ENCODE data around the gene REG1B.

REG1B gene, protein sequence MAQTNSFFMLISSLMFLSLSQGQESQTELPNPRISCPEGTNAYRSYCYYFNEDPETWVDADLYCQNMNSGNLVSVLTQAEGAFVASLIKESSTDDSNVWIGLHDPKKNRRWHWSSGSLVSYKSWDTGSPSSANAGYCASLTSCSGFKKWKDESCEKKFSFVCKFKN

GRCh38 chr2:79087785-79088364 is at the start of gene REG1B:
TSS of gene REG1B (minus strand) at chr2:79087993. CDS start at chr2:79087612, 381 bp downstream.
- TF ChIP-seq, protein P1, sequence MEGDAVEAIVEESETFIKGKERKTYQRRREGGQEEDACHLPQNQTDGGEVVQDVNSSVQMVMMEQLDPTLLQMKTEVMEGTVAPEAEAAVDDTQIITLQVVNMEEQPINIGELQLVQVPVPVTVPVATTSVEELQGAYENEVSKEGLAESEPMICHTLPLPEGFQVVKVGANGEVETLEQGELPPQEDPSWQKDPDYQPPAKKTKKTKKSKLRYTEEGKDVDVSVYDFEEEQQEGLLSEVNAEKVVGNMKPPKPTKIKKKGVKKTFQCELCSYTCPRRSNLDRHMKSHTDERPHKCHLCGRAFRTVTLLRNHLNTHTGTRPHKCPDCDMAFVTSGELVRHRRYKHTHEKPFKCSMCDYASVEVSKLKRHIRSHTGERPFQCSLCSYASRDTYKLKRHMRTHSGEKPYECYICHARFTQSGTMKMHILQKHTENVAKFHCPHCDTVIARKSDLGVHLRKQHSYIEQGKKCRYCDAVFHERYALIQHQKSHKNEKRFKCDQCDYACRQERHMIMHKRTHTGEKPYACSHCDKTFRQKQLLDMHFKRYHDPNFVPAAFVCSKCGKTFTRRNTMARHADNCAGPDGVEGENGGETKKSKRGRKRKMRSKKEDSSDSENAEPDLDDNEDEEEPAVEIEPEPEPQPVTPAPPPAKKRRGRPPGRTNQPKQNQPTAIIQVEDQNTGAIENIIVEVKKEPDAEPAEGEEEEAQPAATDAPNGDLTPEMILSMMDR (IDR thresholded peaks at IDR 0.05; ENCODE audit: low read depth, low read length), result no peak
- no peak for DNase-seq (ENCODE audit: extremely low read depth, low read depth)

DNA sequence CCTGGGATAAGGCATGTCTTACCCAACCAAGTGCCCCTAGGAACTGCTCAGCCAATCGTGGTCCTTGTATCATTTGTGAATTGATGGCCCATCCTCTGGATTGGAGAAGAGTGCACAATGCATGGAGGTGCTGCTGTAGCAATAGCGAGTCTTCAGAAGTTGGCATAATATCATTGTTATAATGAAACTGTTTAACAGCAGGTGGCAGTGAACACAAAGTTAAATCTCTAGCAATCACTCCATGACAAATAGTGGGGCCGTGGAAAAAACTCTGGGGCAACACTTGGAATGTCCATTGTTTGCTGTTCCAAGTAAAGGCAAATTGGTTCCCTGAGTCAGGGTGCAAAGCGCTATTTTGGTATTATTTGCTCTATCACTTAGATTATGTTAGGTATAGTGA is 43.9 kb upstream of the REG1B start:
- no peak for DNase-seq (ENCODE audit: extremely low read depth, low read depth)
- TF ChIP-seq, protein P1 (IDR thresholded peaks at IDR 0.05; ENCODE audit: low read depth, low read length), result no peak

DNA sequence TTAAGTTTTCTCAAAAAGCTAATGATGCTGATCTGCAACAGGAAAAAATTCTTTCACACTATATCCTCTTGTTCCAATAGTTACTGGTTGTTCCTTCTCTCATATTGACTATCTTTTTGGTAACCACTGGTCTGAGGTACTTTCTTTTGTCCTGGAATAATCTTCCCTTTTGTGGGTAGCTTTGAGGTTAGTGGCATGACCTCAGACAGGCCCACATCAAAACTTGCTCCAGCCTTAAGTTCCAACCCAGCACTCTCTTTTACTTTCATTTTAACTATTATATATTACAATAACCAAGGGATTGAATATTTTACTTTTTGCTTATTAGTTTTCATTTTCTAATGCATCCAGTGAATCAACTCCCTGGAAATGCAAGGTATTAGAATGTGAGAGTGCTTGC is 42.0 kb upstream of the REG1B start:
- DNase-seq (ENCODE audit: extremely low read depth, low read depth), result no peak
- TF ChIP-seq, protein P1 (IDR thresholded peaks at IDR 0.05; ENCODE audit: low read depth, low read length), result no peak

DNA sequence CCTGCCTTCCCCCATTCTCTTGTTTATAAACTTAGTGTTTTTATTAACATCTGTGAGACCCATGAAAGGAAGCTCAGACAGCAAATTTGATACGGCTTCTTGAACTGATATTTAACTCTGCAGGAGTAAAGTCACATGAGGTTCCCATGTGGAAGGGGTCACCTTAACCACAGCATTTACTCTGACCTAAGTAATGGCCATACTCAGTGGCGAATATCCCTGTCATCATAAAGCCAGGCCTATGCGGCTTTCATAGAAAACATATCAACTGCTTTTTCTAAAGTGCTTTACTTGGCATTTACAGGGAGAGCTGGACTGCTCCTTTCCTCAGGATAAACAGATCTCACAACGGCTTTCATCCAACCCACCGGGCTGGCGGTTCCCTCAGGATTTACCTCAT is 41.5 kb upstream of the REG1B start:
- DNase-seq (ENCODE audit: extremely low read depth, low read depth), result no peak
- TF ChIP-seq, protein P1 (IDR thresholded peaks at IDR 0.05; ENCODE audit: low read depth, low read length), result no peak

GRCh38 chr2:79128406-79128805 is 40.6 kb upstream of the REG1B start:
- TF ChIP-seq, protein P1 (IDR thresholded peaks at IDR 0.05; ENCODE audit: low read depth, low read length), result no peak
- DNase-seq (ENCODE audit: extremely low read depth, low read depth), result no peak

- no peak for DNase-seq (ENCODE audit: extremely low read depth, low read depth)
- TF ChIP-seq, protein P1 (IDR thresholded peaks at IDR 0.05; ENCODE audit: low read depth, low read length), result no peak
These were observed 37.9 kb upstream of the REG1B start for GRCh38 chr2:79125721-79125985.

DNA sequence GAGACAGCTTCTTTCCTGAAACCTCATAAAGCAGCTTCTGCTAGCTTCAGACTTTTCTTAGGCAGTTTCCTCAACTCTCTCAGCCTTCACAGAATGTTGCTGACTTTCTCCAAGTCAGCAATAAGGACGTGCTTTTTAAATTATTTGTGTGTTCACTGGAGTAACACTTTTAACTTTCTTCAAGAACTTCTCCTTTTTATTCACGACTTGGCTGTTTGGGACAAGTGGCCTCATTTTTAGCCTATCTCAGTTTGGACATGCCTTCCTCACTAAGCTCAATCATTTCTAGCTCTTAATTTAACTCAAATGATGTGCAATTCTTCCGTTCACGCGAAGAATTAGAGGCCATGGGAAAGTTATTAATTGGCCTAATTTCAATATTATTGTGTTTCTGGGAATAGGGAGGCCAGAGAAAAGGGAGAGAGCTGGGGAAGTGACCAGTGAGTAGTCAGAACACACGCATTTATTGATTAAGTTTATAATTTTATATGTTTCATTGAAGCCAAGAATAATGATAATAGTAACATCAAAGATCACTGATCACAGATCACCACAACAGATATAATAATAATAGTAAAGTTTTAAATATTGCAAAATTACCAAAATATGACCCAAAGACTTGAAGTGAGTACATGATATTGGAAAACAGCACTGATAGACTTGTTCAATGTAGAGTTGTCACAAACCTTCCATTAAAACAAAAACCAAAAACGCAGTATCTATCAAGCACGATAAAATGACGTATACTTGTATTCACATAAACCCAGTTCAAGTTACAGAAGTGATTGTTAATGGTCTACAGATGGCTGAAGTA is 37.3 kb upstream of the REG1B start:
- DNase-seq (ENCODE audit: extremely low read depth, low read depth), result no peak
- TF ChIP-seq, protein P1 (IDR thresholded peaks at IDR 0.05; ENCODE audit: low read depth, low read length), result no peak
